Nucleus accumbens (tissue), 56 donors: Measurements from ENCODE around the gene AGPAT2.

Experiments
- DNase-seq, 56 donors: peaks; one replicate each; lab custom pipeline; 2025; lab: John Stamatoyannopoulos, UW

The AGPAT2 gene

DNA sequence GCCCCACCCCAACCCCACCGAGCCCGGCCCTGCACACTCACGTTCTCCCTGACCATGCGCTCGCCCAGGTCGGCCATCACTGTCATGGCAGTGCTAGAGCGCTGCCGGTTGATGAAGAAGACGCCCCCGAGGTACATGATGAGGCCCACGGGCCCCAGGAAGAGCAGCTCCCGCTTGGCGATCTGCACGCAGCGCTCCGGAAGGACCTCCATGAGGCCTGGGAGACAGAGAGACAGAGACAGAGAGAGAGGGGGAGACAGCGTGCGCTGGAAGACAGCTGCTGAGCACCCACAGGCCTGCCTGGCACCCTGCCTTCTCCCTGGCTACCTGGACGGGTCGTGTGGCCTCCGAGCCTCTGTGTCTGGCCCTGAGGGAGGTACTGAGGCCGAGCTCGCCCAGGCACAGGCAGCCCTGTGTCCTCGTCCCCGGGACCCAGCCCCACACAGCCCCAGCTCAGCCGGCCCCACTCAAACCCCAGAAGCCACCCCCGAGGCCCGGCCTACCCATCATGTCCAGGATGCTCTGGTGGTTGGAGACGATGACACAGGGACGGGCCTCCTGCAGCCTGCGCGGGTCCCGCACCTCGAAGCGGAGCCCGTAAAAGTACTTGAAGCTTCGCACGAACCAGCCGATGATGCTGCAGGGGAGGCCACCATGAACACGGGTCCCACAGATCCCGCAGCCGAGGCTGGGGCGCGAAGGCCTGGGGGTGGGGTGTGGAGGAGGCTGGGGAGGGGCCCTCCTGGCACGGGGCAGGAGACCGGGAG lies 10.2 kb downstream of the AGPAT2 start:
- no peak for DNase-seq

DNA sequence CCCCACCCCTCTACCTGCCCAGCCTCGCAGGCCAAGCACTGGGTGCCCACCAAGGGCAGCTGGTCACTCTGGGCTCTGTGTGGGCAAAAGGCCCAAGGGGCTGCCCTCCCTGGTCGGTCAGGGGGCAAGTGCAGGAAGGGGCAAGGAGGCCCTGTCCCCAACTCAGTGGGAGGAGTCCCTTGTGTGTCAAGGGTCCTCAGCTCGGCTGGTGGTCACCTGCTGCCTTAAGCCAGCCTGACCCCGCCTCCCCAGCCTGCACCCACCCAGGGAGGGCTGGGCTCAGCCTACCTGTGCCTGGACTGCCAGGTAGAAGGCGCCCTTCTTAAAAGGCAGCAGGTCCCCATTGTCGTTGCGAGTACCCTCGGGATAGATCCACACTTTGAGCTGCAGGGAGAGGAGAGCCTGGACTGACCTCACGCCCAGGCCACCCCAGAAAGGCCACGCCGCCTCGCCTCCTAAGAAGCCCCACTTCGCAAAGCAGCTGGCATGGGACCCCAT lies 10.9 kb downstream of the AGPAT2 start:
- DNase-seq = no peak

DNA sequence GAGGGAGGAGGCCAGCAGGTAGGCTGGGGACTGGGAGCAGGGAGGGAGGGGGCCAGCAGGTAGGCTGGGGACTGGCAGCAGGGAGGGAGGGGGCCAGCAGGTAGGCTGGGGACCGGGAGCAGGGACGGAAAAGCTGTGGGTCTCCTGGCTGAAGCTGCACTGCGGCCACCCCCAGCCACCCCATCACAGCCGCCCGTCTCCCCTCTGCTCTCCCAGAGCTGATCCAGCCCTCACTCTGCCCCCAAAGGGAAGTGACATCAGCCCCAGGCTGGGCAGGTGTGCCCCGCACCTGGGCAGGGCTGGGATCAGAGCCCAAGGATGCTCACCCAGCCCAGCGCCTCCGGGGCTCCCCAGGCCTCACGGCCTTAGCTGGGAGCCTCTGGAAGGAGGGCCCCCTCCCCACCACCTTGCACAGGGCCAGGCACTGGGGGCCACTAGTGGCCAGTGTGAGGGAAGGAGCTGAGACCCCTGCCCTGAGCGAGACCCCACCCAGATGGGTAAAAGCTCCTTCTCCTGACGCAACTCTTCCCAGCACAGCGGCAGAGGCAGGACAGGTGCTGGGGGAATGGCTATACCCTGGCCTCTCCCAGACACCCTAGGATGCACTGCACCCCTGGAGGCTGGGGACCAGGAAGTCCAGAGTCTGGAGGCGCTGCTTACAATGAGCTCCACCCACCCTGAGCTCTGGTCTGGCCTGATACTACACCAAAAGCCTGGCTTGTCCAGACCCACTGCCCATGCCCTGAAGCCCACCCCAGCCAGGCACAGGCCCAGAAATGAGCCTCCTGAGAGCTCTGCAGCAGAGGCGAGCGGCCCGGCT lies 11.6 kb downstream of the AGPAT2 start:
- DNase-seq = no peak

DNA sequence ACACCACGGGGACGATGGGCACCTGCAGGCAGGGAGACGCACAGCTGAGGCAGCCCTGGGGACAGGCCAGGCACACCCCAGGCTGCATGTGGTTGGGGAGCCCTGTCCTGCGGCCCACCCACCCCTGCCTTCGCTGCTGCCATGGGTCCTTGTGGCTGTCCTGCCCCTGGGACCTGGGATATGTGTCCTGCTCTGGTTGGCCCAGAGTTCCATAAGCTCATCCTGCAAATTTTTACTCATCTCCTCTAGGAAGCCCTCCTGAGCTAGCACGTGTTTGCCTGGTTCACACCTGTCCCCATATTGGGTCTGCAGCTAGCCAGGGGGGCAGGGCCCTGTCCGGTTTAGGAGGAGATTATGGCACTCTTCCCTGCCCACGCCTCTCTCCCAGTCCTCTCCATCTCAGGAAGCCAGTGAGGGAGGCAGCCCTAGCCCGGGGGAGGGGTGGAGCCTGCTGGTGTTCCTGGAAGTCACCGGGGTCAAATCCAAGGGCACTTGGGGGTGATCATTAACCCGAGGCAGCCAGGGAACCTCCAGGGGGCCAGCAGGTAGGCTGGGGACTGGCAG lies 12.4 kb downstream of the AGPAT2 start:
- no peak for DNase-seq

DNA sequence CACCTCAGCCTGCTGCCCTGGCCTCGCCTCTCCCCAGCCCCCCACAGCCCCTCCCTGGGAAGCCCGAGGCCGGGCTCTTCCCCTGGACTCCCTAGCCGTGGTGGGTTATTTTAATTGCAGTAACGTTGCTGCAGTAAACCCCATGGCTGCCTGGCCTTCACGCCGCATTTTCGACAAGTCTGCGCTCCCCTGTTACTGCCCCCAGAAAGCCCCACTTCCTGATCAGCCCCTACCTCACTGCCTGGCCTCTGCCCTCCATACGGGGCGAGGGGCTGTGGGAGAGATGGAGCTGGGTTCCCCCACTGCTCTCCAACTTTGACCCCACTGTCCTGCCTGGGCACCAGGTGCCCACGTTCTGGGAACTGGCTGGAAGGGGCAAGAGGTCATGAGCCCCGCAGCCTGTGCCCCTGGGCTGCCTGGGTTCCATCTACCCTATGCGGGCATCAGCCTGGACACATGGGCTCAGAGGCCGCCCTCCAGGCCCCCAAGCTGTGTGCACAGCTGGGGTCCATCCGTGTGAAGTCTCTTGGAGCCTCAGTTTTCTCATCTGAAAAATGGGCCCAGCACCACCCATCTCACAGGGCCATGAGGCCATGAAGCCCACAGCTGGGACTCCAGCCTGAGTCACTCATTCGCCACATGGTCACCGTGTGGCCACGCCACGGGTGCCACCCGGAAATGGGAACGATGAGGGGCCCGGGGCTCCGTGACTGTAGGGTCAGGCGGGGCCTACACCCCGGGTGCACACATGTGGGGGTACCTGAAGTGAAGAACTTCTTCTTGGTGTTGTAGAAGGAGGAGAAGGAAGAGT lies 13.1 kb downstream of the AGPAT2 start:
- no peak for DNase-seq

DNA sequence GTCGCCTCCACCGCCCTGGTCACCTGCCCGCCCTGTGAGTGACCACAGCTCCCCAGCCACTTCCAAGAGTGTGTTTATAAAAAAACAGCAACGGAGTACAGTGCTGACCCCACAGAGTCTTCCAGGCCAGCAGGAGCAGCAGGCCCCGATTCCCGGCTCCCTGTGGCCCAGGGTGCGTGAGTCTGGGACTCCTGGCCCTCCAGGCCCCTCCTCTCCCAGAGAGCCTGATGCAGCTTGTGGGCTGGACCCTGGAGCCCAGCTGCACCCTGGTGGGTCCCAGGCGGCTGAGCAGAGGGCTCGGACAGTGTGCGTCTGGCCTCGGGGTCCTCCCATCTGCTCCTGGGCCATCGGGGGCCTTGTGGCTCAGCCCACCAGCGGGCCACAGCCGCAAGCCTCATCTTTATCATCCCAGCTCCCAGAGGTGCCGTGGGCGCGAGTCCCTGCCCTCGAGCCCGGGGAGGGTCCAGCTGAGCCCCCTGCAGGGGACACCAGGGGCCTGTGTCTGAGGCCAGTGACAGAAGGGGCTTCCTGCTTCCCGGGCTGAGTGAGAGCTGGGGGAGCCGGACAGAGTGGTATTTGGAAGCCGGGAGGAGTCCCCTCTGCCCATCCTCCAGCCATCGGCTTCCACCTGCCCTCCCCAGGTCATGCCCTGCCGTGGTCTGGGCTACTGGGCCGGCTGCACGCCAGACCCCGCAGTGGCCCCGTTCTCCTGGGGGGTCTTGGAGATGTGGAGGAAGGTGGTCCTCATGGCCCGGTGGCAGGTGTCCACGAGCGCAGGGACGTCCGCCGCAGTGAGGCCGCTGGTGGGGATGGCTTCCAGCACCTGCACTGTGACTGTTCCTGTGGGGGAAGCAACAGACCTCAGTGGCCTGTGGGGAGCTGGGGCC lies 13.9 kb downstream of the AGPAT2 start:
- no peak for DNase-seq

DNA sequence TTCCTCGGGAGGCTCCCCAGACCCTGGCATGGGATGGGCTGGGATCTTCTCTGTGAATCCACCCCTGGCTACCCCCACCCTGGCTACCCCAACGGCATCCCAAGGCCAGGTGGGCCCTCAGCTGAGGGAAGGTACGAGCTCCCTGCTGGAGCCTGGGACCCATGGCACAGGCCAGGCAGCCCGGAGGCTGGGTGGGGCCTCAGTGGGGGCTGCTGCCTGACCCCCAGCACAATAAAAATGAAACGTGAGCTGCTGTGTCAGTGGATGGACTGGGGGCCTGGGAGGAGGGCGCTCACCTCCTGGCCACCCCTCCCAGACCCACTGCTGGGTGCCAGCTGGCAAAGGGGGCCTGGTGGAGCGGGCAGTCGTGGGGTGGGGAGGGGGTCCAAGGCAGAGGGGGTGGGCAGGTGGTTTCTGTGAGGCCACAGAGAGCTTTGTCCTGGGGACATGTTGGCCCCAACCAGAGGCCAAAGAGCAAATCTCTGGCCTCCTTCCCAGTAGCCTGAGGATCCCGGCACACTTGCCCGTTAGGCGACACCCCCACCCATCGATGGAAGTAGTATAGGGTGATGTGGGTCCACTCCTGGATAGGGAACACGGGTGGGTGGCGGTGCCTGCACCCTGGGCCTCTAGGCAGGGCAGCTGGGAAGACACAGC lies 14.7 kb downstream of the AGPAT2 start:
- no peak for DNase-seq

DNA sequence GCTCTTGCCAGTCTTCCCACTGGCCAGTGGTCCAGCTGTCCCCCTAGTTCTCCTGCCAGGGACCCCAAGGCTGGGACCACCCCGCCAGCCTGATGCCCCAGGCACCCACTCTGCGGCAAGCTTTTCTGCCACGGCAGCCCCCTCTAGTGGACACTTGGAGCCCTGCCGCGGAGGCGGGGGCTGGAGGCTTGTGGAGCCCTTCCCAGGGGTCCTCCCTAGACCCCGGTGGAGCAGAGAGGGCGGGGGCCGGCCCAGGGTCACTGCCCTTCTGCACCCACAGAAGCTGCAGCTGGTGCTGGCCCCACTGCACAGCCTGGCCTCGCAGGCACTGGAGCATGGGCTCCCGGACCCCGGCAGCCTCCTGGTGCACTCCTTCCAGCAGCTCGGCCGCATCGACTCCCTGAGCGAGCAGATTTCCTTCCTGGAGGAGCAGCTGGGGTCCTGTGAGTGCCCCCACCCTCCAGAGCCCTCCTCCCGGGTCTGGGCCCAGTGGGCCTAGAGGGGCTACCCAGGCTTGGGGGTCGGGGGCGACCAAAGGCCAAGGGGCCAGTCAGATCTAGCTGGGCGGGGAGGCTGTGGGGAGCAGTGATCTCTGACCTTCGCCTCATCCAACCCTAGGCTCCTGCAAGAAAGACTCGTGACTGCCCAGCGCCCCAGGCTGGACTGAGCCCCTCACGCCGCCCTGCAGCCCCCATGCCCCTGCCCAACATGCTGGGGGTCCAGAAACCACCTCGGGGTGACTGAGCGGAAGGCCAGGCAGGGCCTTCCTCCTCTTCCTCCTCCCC lies 15.4 kb downstream of the AGPAT2 start:
- peak in 3 of 56 donors; percentile 12 to 37 (median 19) for DNase-seq

DNA sequence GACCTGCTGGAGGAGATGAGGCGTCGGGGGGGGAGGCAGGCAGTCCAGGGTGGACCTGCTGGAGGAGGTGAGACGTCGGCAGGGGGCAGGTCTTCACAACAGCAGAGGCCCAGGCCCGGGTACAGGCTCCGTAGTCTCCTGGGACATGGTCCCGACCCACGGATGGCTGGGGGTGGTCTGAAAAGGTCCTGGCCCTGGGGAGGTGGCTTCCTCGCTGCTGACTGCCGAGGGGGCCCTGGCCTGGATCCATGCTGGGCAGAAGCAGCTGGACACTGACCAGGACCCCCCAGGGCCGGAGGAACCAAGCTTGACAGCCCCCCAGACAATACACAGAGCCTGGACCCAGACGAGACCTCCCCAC lies 16.0 kb downstream of the AGPAT2 start:
- DNase-seq = no peak

DNA sequence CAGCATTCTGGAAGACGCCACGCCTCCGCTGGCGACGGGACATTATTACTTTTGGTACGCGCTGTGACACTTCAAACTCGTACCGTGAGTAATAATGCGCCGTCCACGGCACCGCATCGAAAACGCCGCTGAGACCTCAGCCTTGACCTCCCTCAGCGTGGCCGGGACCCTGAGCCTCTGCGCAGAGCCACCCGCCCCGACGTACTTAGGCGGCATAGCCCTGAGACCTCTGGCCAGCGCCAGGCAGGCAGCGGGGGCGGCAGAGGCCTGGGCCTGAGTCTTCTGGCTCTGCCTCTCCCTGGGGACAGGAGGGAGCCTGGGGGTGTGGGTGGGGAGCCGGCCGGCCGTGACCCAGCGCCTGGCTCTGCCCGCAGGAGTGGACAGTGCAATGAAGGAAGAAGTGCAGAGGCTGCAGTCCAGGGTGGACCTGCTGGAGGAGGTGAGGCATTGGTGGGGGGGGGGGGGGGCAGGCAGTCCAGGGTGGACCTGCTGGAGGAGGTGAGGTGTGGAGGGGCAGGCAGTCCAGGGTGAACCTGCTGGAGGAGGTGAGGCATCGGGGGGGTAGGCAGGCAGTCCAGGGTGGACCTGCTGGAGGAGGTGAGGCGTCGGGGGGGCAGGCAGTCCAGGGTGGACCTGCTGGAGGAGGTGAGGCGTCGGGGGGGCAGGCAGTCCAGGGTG lies 16.5 kb downstream of the AGPAT2 start:
- no peak for DNase-seq

DNA sequence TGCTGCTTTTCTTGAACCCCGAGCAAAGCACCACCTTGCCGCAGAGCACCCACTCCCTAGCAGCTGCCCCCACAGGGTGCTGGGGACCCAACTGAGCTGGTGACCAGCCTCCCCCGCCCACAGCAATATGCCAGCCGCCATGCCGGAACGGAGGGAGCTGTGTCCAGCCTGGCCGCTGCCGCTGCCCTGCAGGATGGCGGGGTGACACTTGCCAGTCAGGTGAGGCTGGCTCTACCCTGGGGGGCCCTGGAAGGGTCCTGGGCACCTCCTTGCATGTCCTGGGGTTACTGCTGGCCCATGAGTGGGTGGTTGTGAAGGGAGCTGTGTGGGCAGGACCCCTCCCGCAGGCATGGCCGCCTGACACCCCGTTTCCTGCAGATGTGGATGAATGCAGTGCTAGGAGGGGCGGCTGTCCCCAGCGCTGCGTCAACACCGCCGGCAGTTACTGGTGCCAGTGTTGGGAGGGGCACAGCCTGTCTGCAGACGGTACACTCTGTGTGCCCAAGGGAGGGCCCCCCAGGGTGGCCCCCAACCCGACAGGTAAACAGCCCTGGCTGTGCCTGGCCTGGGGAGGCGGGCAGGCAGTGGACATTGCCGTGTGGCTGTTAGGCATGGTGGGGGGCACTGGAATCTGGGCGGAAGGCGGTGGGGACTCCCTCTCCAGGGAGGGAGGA lies 17.3 kb downstream of the AGPAT2 start:
- no peak for DNase-seq

DNA sequence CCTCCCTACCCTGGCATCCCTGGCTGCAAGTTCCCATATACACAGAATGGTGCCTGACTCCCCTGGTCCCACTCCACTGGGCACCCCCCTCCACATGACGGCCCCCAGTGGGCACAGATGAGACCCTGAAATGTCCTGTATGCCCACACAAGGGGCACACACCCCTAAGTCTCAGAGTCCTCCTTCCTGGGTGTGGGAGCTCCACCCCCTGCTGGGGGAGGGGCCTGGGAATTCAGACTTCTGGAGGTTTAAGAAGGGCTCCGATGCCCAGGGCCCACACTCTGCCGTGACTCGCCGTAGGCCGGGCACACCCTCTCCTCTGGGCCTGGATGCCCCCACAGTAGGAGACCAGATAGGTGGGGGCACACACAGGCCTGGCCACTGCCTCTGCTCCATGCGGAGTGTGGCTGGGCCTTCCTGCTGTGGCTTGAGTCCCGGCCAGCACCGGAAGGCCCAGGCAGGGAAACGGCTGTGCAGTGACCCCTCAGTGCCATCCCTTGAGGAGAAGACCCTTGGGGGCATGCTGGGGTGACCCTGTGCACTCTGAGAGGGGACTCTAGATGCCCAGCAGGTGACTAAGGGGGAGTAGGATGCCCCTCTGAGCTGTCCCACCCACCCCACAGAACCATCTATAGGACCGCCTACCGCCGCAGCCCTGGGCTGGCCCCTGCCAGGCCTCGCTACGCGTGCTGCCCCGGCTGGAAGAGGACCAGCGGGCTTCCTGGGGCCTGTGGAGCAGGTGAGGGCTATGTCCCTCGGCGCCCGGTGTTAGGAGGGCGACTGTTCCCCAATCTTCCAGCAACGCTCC lies 18.1 kb downstream of the AGPAT2 start:
- DNase-seq = no peak

DNA sequence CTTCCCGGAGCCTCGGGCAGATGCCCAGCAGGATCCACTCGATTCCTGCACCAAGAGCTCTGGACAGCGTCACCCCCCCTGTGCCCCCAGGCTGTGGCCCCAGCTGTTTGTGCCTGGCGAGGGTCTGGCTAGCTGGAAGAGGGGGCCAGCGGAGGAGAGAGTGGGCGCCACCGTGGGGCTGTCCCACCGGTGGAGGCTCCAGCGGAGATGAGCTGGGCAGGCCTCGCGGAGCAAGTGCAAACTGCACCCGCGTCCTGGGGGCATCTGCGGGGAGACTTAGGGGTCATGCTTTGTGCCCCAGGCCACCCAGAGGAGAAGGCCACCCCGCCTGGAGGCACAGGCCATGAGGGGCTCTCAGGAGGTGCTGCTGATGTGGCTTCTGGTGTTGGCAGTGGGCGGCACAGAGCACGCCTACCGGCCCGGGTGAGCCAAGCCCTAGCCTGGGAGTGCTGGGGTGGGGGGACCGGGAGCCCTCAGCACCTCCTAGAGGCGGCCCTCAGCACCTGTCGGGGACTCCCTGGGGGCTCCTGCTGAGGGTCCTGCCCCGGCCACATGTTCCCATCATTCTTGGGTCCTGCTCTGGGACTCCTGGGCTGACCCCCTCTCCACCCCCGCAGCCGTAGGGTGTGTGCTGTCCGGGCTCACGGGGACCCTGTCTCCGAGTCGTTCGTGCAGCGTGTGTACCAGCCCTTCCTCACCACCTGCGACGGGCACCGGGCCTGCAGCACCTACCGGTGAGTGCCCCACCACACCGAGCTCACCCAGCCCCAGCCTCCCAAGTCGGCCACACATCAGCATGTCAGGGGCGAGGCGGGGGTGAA lies 19.1 kb downstream of the AGPAT2 start:
- no peak for DNase-seq

DNA sequence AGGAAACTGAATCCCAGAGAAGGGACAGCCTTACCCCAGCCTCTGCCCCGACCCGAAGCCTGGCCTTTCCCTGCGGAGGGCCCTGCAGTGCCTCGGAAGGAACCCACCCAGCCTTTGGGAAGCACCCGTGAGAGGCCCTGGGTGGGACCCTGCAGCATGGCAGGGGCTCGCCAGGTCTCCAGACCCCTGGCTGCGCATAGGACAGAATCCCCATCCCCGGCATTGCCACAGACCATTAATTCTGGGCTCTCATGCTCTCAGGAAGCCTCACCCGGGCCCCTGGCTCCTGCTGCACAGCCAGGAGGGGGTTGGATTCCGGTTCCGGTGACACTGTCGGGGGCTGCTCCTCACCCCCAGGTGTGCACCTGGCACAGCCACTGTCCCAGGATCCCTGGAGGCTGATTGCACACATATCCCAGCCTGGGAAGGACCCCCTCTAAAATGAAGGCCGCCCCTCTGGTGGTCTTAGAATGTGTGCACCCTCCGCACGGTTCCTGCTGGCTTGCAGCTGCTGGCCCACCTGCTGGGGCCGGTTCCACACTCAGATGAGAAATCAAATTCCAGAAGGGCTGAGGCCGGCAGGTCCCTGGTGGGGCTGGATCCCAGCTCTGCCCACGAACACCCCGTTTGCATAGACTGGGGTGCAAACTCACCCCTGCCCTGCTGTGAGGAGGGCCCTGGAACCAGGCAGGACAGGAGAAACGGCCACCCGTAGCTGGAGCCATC lies 19.9 kb downstream of the AGPAT2 start:
- no peak for DNase-seq
